Superior temporal gyrus (tissue), 1 donor: ENCODE results near the gene SLC26A1.
"Not testable (repeated sequence)": the region's sequence is repeated elsewhere in the genome, so short reads cannot be mapped to it uniquely, and the experiment has no call there.

Experiments used
- DNase-seq: peaks from one replicate; pipeline ENCODE4 v3.0.0-alpha.2; 2016; ENCODE audit errors: extremely low spot score

The SLC26A1 gene

DNA sequence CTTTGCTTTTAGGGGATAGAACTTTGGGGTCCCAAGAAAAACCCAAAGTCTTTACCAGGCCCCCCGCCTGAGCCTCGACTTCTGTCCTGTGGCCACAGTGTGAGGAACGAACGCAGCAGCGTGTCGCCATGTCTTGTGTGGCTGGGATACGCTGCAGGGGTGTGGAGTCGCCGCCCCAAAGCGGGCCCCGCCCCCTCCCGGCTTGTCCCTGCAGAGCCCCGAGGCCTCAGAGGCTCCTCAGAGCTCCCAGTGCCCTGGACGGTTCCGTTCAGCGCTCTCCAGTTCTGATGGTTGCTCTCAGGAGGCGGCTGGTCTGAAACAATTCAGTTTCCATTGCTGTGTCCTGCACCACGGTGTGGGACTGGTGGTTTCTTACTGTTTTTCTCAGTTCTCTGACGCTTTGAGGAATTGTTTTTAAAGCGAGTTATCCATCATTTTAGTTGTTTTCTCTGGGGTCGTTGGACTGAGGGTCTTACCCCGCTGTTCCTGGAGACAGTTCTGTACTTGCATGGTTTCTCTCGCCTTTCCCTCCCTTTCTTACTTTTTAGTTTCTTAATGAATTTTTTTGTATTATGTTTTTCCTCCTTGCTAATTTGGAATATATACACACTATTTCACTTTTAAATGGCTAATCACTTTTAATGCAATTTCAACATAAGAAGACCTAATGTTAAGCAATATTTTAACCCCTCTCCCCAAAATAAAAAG lies 7.9 kb downstream of the SLC26A1 start:
- DNase-seq, result no peak

DNA sequence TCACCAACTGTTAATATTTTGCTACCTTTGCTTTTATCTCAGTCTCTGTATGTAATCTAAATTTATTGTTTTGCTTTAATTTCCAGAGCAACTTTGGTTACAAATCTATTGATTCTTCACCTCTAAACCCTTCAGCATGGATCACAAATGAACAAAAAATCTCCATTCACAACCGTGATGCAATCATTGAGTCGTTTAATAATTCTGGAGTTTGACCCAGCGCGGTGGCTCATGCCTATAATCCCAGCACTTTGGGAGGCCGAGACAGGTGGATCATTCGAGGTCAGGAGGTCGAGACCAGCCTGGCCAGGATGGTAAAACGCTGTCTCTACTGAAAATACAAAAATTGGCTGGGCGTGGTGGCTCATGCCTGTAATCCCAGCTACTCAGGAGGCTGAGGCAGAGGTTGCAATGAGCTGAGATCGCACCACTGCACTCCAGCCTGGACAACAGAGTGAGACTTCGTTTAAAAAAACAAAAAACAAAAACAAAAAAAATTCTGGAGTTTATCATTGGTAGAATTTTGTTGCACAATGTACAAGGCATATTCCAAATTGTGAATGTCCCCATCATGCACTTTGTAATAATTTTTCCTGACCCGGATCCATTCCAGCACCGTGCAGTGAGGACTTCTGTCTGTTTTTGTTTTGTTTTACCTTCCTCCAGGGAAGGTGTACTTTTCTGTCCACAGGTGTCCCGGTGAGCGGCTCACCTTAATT lies 8.7 kb downstream of the SLC26A1 start:
- no peak for DNase-seq

DNA sequence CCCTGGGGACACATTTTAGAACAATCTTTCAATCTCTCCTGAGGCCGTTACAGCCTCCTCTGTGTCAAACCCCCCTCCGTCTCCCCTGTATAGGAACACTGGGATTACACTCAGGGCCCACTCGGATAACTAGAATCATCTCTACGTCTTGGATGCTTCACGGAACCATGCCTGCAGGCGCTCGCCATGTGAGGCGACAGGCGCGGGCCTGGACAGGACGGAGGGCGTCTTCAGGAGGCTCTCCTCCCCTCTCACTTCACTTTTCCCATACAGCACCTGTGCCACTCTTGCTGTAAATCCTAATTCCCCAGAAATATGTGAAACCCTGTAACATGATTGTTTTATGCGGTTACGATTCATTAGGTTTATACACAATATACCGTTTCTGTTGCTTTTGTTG lies 10.4 kb downstream of the SLC26A1 start:
- no peak for DNase-seq

DNA sequence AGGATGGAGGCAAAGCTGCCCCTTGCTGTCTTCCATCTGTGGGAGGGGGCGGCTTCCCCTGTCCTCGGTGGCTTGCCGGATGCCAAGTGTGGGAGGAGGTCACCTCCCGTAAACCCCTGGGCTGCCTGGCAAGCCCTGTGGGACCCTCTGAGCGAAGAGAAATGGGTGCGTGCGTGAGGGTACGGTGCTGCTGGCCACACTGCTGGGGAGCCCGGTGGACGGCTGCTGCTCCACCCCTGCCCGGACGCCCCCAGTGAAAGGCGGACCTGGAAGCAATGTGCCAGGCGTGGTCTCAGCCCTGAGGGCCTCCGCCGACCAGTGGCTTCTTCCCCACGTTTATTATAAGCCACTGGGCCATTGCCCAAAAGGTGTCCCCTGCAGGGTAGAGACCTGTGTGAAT lies 10.9 kb downstream of the SLC26A1 start:
- DNase-seq, result no peak

DNA sequence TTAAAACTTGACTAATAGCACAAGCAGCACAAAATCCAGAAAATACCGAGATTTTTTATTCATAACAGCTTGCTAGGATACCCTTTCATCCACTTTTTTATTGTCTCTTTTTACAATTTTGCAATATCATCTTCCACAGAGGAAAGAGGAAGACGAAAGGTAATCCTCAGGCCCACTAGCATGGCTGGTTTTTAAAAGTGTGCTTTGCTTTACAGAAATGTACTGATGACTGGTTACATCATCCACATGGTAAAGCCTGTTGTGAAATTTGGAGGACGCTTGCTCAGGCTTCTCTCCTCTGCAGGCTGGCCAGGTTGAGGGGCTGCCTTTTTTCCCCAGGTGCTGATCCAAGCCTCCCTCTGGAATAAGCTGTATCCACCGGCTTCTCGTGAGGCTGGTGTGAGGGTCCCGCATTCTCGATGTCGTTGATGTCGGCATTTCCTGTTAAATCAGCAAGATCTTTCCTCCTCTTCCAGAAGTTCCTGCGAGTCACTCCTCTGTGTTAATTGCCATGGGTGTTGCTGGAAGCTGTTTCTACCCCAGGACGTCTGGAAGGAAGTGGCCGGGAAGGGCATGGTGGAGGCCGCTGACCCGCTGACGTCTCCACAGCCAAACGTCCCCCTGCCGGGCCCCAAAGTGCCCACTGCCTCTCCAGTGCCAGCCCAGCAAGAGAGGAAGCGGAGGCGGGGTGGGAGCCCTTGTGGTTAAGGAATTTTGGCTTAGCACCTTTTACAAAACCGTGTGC lies 14.1 kb downstream of the SLC26A1 start:
- no peak for DNase-seq

DNA sequence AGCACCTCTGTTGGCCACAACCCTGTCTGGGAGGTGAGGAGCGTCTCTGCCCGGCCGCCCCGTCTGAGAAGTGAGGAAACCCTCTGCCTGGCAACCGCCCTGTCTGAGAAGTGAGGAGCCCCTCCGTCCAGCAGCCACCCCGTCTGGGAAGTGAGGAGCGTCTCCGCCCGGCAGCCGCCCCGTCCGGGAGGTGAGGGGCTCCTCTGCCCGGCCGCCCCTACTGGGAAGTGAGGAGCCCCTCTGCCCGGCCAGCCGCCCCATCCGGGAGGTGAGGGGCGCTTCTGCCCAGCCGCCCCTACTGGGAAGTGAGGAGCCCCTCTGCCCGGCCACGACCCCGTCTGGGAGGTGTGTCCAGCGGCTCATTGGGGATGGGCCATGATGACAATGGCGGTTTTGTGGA lies 17.2 kb downstream of the SLC26A1 start:
- not testable (repeated sequence) for DNase-seq

DNA sequence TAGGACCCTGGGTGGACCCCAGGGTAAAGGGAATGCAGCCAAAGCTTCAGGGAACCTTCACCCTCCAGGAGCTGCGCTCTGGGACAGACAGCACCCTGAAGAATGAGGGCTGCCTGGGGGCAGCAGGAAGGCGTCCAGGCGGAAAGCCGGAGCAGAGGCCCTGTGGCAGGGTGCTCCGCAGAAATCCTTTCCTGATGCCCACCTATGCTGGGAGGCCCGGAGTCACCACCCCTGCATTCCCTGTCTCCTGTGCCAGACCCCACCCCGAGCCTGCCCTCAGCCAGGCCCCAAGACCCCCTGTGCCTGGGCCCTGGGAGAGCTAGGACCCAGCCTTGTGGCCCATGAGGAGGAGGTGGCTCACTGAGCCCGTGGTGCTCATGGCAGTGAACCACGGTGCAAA lies 18.5 kb downstream of the SLC26A1 start:
- no peak for DNase-seq

DNA sequence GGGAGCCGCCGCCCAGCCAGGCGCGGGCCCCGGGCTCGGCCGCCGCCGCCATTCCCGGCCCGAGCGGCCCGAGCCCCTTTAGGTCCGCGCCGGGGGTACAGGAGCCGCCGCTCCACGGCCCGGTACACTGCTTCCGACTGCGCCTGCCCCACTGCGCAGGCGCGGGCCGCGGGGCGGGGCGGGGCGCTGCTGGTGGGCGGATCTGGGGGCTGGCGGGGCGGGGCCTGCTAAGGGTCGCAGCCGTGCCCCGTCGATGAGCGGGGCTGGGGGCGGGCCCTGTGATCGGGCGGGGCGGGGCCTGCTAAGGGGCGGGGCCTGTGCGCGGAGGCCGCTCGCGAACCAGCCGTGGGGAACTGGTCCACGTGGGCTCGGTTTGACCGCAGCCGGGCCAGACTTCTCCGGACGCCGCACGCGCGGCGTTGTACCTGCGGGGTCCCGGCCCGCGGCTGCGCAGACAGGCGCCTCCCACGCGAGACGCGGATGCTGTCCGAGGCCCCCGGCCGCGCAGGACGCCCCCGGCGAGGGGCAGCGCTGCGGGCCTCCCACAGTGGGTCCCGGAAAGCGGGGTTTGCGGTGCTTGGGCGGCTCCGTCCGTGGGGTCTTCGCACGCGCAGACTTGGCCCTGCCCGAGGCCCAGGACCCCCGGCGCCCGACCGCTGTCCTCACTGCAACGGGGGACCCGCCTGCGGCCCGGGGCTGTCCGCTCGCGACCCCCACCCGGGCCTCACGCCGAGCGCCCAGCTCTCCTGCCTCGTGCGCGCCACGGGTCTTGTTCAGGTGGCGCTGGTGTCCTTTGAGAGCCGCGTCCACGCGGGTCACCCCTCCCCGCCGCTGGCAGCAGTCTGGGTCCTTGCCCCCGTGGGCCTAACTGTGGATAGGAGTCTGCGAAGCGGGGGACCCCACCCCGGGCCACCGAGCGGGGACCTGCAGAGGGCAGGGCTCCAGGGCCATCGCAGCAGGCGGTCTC lies 19.5 kb downstream of the SLC26A1 start, which contains the start of gene DGKQ:
Gene DGKQ, minus strand, starts transcription at position 139 of the 967 bp plus-strand sequence. Its CDS starts 87 bp downstream, at position 52.
- peak; percentile 65 for DNase-seq

DNA sequence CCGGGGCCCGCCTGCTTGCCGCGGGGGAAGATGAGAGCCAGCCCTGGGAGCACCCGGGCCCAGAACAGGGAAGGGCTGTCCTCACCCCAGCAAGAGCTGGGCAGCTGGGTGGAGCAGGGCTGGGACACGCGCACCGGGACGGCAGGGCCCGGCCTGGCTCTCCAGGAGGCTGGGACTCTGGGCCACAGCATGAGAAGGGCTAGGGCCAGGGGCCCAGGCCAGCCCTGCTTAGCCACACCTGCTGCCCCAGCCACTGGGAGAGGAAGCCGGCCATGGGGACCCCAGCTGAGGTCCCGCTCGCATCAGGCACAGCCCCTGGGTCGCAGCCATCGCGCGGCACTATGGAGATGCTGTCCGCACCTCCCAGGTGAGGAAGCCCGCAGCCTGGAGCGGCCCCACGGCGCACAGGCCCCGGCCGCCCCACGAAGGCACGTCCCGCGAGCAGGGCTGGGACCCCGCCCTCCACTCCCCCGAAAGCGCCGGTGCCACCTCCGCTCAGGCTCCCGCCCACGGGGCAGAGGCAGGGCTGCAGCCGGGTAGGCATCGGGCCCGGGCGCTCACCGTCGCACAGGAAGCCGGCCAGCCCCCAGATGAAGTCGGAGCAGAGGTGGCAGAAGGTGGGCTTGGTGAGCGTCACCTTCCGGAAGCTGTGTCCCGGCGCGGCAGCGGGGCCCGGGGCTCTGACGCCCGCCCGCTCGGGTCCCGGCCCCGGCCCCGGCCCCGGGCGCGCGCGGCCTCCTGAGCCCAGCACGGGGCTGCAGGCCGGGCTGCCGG lies 20.4 kb downstream of the SLC26A1 start:
- DNase-seq, result no peak

DNA sequence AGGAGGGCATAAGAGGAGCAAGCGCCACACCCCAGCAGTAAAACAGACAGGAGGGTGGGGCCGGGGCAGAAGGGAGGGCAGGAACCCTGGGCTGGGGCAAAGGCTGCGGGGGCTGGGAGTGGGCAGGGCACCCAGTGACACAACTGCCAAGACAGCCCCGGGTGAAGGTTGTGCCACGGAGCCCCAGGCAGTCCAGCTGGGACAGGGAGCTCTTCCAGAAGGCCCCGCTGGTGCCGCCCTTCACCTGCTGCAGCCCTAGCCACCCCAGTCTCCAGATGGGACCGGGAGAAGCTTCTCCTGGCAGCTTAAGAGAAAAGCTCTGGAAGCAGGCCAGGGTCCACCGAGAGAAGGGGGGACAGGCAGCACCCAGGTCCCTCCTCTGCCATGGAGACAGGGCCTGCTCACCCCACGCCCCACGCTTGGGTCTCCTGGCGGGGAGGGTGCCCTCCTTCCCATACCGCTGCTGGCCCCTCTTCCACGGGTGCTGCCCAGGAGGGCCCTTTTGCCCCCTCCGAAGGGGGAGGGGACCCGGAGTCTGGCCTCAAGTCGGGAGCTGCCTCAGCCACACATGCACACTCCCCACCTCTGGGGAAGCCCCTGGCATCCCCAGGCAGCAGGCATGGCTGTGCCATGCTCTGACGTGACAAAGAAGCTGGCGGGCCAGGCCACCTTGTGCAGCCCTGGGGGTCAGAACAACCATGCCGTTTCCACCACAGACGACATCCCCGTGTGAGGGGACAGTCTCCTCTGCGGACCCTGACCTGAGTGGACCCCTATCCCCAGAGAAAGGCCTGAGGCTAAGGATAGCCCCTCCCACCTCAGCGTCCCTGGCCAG lies 21.3 kb downstream of the SLC26A1 start:
- no peak for DNase-seq

DNA sequence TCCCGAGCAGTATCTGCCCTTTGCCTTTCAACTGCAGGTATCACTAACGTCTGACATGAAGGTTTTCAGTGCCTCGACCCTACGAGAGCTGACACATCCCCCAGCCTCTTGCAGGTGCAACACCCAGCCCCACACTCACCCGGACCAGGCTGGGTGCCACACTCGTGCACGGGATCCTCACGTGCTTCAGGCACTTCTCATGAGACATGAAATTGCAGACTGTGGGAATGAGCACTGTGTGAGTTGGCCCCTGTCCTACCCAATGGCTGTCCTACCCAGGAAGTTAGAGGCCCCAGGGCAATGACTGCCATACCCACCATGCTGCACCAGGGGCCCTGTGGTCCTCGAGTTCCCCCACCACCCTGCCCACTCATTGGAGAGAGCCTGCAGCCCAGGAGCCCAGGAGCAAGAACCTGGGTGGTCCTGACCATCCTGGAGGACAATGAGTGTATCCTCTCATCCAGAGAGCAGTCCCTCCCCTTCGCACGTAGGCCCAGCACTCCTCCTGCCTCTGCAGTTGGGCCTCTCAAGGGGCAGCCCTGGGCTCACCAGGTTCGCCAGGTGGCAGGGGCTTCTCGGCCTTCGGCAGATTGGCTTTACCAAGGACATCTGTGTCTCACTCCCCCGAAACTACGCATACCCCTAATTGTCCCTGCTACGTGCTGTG lies 22.2 kb downstream of the SLC26A1 start:
- no peak for DNase-seq

DNA sequence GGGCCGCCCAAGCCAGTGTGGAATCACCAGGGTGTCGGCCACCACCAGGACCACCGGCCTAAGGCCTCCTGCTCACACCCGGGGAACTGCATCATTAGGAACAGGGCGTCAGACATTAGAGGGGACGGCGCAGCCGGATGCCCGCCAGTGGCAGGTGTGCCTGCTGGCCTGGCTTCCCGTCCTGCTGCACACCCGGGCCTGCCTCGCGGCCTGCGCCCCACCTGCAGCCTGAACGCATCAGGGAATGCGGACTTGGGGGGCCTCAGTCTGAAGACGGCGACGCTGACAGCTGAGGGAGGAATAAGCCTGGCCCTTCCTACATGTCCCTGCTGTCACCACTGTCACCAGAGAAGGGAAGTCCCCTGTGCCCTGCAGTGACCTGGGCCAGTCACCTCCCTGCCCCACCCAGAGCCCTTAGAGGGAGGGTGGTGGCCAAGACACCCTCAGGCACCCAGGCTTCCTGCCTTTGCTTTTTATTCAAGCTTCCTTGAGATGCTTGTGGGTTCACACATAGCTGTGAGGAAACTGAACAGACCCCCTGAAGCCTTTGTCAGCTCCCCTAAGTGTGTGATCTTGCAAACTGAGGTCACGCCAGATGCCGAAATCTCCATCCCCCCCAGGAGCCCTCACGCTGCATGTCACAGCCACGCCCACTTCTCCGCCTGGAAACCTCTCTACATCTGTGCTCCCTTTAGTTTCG lies 23.0 kb downstream of the SLC26A1 start:
- no peak for DNase-seq

DNA sequence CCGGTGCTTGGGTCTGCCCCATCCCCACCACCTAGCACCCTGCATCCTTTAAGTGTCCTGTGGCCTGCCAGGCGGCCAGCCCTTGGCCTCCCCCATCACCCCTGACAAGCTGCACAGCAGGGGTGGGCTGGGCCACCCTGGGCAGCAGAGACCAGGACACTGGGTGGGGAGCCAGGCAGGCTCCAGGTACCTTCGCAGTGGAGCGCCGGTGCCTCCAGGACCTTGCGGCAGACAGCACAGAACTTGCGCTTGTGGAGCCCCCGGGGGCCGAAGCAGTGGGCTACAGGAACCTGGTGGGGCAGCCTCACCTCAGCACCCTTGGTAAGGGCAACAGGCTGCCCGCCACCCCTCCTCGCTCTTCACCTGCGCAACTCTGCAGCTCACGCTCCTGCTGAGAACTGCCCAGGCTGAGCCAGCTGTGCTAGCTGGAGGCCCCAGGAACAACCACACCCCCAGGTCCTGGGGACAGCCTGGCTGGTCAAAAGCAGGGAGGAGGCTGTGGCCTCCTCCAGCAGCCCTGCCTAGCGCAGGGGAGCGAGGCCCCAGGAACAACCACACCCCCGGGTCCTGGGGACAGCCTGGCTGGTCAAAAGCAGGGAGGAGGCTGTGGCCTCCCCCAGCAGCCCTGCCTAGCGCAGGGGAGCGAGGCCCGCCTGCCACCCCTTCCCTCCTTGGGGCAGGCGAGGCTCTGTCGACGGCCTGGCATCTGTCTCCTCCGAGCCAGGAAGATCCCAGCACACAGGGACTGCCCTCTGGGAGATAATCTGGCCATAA lies 24.4 kb downstream of the SLC26A1 start:
- DNase-seq, result no peak

DNA sequence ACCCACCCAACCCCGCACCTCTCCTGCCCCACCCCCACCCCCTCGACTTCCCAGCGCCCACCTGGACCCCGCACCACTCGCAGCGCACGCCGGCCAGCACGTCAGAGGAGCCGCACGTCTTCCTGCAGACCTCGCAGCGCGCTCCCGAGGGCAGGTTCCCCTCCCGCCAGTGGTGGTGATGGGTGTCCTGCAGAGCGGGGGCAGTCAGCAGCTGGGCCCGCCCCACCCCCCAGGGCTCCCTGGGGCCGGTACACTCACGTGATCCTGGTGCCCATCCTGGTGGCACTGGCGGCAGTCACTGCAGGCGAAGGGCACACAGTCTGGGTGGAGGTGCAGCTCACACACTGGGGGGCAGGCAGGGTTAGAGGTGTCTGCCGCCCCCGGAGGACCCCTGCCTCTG lies 25.0 kb downstream of the SLC26A1 start:
- DNase-seq, result no peak

DNA sequence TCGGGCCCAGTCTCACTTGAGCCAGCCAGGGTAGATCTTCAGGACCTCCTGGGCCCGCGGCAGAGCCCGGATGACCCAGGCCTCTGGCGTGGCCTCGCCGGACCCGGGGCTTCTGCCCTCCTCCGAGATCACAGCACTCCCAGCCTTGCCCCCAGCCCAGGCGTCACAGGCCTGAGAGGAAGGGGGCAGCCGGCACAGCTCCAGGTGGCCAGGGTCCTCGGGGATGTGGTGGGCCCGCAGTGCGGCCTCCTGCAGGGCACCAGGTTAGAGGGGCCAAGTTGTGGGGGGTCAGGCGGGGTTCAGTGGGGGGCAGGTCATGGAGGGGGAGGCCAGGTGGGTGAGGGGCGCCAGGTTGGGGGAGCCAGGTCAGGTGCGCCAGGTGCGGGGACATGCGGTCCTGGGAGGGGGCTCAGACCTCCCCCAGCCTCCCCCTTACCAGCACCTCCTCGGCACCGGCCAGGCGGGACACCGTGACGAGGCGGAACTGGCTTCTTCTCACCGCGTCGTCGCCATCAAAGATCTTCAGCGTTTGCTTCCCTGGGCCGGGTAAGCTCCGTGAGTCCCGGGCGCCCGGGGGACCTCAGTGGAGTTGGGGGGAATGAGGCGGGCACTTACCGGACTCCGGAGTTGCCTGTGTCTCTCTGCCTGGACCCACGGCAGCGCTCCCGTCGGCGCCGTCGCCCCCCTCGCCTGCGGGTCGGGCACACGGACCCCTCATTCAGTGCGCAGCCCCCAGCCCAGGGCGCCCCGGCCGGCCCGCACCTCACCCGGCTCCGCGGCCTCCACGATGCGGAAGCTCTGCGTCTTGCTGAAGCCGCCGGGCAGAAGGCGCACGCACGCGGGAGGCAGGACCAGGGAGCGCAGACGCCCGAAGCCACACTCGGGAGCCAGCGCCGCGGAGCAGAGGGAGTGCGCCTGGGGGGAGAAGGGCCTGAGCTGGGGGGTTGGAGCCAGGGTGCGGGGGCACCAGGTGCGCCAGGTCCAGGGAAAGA lies 25.8 kb downstream of the SLC26A1 start:
- no peak for DNase-seq

DNA sequence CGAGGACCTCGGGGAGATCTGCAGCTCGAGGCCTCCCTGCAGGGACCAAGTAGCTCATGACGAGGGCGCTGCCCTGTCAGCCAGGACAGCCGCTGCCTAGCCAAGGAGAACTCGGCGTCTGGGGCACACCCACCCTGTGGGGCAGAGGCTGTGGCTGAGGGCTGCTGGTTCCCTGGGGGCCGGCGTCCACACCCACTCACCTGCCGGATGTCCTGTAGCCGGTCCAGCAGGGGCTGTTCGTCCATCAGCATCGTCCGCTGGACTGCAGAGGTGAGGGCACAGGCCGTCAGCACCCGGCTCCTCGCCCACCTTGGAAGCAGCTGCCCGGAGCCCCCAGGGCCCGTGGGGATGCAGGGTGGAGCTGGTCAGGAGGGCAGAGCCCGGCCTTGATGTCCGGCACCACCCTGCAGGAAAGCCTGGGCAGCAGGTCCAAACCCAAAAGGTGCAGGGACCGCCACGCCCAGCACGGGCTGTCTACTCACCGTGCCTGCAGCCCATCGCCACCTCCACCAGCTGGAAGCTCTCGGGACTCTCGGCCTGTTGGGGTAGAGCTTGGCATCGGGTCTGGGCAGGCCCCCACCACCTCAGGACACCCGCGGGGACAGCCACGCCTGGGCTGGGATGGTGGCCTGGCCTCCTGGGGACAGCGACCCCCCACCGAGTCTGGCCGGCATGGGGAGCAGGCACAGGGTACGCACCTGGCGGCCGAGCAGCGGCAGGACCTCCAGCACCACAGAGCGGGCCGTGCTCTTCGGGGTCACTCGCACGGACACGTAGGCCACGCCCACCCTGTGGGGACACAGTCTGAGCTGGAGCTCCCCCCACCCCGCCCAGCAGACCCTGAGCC lies 26.7 kb downstream of the SLC26A1 start:
- DNase-seq, result no peak
